K562 (cell line): Measurements from ENCODE around the gene GOLGA8B. TPM values are rescaled to one million over a fixed set of nuclear protein-coding genes. Genes with fewer than 3 reads are reported as not detected.

Source experiments
- ATF4 ChIP-seq: fragments of 450-650 bp; formaldehyde crosslinking; IDR thresholded peaks from 2 replicates; pipeline ENCODE4 v1.4.0; 2022; ENCODE audit warnings: mild to moderate bottlenecking, moderate library complexity
- BRD4 ChIP-seq: fragments of 200-600 bp; sonication (generic); IDR thresholded peaks from 2 replicates; pipeline ENCODE4 v1.6.1; 2017; ENCODE audit warnings: inconsistent platforms
- CEBPZ ChIP-seq: fragments of 150-350 bp; IDR thresholded peaks from 2 replicates; pipeline ENCODE4 v1.6.1; 2014; ENCODE audit warnings: low read depth, mild to moderate bottlenecking, low read length, borderline replicate concordance
- DMBX1 ChIP-seq: fragments of 250-450 bp; sonication (Bioruptor Pico); IDR thresholded peaks from 2 replicates; pipeline ENCODE4 v1.8.0; 2022; ENCODE audit warnings: inconsistent platforms, mild to moderate bottlenecking, moderate library complexity, borderline replicate concordance
- KLF16 ChIP-seq: IDR thresholded peaks from 2 replicates; pipeline ENCODE4 v1.6.1; 2016; ENCODE audit warnings: antibody characterized with exemption
- MLX ChIP-seq, 2 experiments: fragments of 450-650 bp in 1 of 2; sonication (generic) in 1 of 2; formaldehyde crosslinking; conservative IDR thresholded peaks; 2 replicates each; pipeline versions ENCODE4 v1.4.0 to v1.8.1; 2020 to 2022; ENCODE audit warnings: mild to moderate bottlenecking in 1 of 2, missing genetic modification reagents in 1 of 2
- MXI1 ChIP-seq: IDR thresholded peaks from 2 replicates; pipeline ENCODE4 v1.6.1; 2011; ENCODE audit warnings: low read depth, mild to moderate bottlenecking, improper control_type of control experiment, low read length
- SRSF1 ChIP-seq: fragments of 200-400 bp; formaldehyde crosslinking; IDR thresholded peaks from 2 replicates; pipeline ENCODE4 v1.6.1; 2017; ENCODE audit warnings: mild to moderate bottlenecking, low read depth, low read length, moderate library complexity
- TCF7 ChIP-seq: sonication (generic); IDR thresholded peaks from 2 replicates; pipeline ENCODE4 v1.6.1; 2016; ENCODE audit warnings: antibody characterized with exemption, borderline replicate concordance
- ZBTB1 ChIP-seq: sonication (generic); formaldehyde crosslinking; IDR thresholded peaks from 2 replicates; pipeline ENCODE4 v1.8.1; 2023; ENCODE audit warnings: missing genetic modification reagents, low read depth, mild to moderate bottlenecking, borderline replicate concordance
- ZBTB40 ChIP-seq, 2 experiments: fragments of 450-650 bp in 1 of 2; sonication (generic) in 1 of 2; formaldehyde crosslinking in 1 of 2; IDR thresholded peaks; 2 replicates each; pipeline versions ENCODE4 v1.7.1 to v1.9.0; 2016 to 2022; ENCODE audit warnings: inconsistent platforms in 1 of 2, mild to moderate bottlenecking in 1 of 2, missing genetic modification reagents in 1 of 2
- ZEB2 ChIP-seq: fragments of 450-650 bp; IDR thresholded peaks from 2 replicates; pipeline ENCODE4 v1.6.1; 2016
- ZNF12 ChIP-seq: sonication (generic); formaldehyde crosslinking; IDR thresholded peaks from 2 replicates; pipeline ENCODE4 v1.4.0; 2020; ENCODE audit warnings: mild to moderate bottlenecking, missing genetic modification reagents
- ZNF174 ChIP-seq: fragments of 250-450 bp; sonication (Bioruptor Pico); IDR thresholded peaks from 2 replicates; pipeline ENCODE4 v1.4.0; 2020; ENCODE audit warnings: mild to moderate bottlenecking
- polyA plus RNA-seq, 8 experiments: library from polyadenylated mRNA; depleted of rRNA in 4 of 8; stranded (reverse) in 5 of 8; unstranded in 3 of 8; fragments of >200 nt; fragmentation: Nextera tagmentation in 2 of 8; fragmentation: Illumina TruSeq in 1 of 8; extraction: Ambion mirVana in 2 of 8; extraction: Trizol in 1 of 8; gene quantifications; 2 replicates each; pipeline versions ENCODE4 v1.2.1 to v1.2.3, GENCODE V29; 2011 to 2014; ENCODE audit warnings: inconsistent platforms in 1 of 8, missing spikeins in 1 of 8
- total RNA-seq, 7 experiments: library from RNA; depleted of rRNA in 6 of 7; stranded (reverse); fragments of >200 nt in 6 of 7; fragmentation: Illumina TruSeq in 2 of 7; extraction: Trizol in 2 of 7; gene quantifications; 2 replicates each; pipeline versions ENCODE4 v1.2.1 to v1.2.3, GENCODE V29; 2011 to 2021; ENCODE audit warnings: low replicate concordance in 1 of 7

The GOLGA8B gene
- total and polyA plus RNA-seq, 9 of the 15 experiments (the other 6 are each of a cell fraction or from before 2014, with no cell fraction given): 7.9 to 236 (median 54.1) TPM

GRCh38 chr15:34588046-34588674 lies 4.7 kb upstream of the GOLGA8B start (continued):
- TF ChIP-seq ZBTB40 (IDR thresholded peaks at IDR 0.05): peak; percentile 49; the same call in 1 of the 2 replicates
- TF ChIP-seq ZBTB40 (CRISPR knock-in tag; IDR thresholded peaks at IDR 0.05): no peak
- TF ChIP-seq ZNF174 (CRISPR knock-in tag): no peak
- TF ChIP-seq MLX (CRISPR knock-in tag; conservative IDR thresholded peaks at IDR 0.05): no peak
- TF ChIP-seq TCF7: no peak
- TF ChIP-seq KLF16: no peak
- TF ChIP-seq SRSF1: no peak
- TF ChIP-seq BRD4: no peak
- TF ChIP-seq DMBX1 (CRISPR knock-in tag): no peak
- no peak for TF ChIP-seq ATF4 (CRISPR knock-in tag)
- no peak for TF ChIP-seq ZEB2
- TF ChIP-seq ZBTB1 (CRISPR knock-in tag): no peak
- TF ChIP-seq CEBPZ: no peak
- TF ChIP-seq ZNF12 (CRISPR knock-in tag): no peak
- TF ChIP-seq MXI1: no peak
